ENCODE results near the gene MTCL1. TPM values are rescaled to one million over a fixed set of nuclear protein-coding genes. Genes with fewer than 3 reads are reported as not detected.

MTCL1 gene
- total and polyA plus RNA-seq, 10 of the 15 experiments (the other 5 are each of a cell fraction or from before 2014, with no cell fraction given), result 0.03 to 0.36 (median 0.13) TPM; not detected in 4

GRCh38 chr18:8706791-8707555, 1.6 kb downstream of the MTCL1 start:
- WGBS (ENCODE audit: insufficient coverage, insufficient replicate concordance, low lambda C conversion rate, missing lambda C conversion rate), result 36% methylated on average over 47 of the region's 48 CpGs
- no TSS peak for BruUV-seq (replicated peaks)
- intact Hi-C loops (cut with micrococcal nuclease; ENCODE audit: unreplicated experiment) (no loop called here), in situ Hi-C loops (cut with MboI) (loop anchor here (10.0 kb wide), 1 partner anchor 438 kb away; no protein-coding TSS in a partner anchor)
- DNase-seq (ENCODE audit: low read depth, low spot score) (no peak), FAIRE-seq (no peak), ATAC-seq (no peak)
- POLR2A ChIA-PET, result no interaction called here
- no peak for TF ChIP-seq YBX1 (IDR thresholded peaks at IDR 0.05)
- TF ChIP-seq HDAC2 (IDR thresholded peaks at IDR 0.05), result no peak
- TF ChIP-seq FOS (IDR thresholded peaks at IDR 0.05; ENCODE audit: borderline replicate concordance, extremely low read depth, insufficient read length), result no peak
- no peak for TF ChIP-seq MYB (IDR thresholded peaks at IDR 0.05; ENCODE audit: borderline replicate concordance, low read depth, low read length)
- TF ChIP-seq NFXL1 (IDR thresholded peaks at IDR 0.05; ENCODE audit: borderline replicate concordance), result no peak
- TF ChIP-seq KAT2A (conservative IDR thresholded peaks at IDR 0.05; ENCODE audit: control insufficient read depth, low read depth, low read length), result no peak
- no peak for TF ChIP-seq HDAC6 (IDR thresholded peaks at IDR 0.05; ENCODE audit: unreplicated experiment)
- no peak for TF ChIP-seq BCL3 (IDR thresholded peaks at IDR 0.05; ENCODE audit: borderline replicate concordance, insufficient read depth, low read depth, low read length, poor library complexity, severe bottlenecking)
- TF ChIP-seq TCF3 (IDR thresholded peaks at IDR 0.05; ENCODE audit: borderline replicate concordance, insufficient read depth, low read depth, low read length), result no peak
- no peak for TF ChIP-seq ZBTB4 (CRISPR knock-in tag; IDR thresholded peaks at IDR 0.05)
- no peak for TF ChIP-seq EGR1 (IDR thresholded peaks at IDR 0.05; ENCODE audit: borderline replicate concordance in 1 of 2, low read depth in 2 of 2, low read length in 2 of 2)
- TF ChIP-seq SP1 (IDR thresholded peaks at IDR 0.05; ENCODE audit: low read depth, low read length), result no peak
- no peak for TF ChIP-seq NFYA (IDR thresholded peaks at IDR 0.05; ENCODE audit: borderline replicate concordance, low read depth, low read length)
- no peak for TF ChIP-seq IKZF1 (conservative IDR thresholded peaks at IDR 0.05)
- TF ChIP-seq E2F4 (IDR thresholded peaks at IDR 0.05; ENCODE audit: low read depth, low read length), result no peak
- no peaks in the 10 kb centered on the region for H4K20me1 ChIP-seq (ENCODE audit: control insufficient read depth, insufficient read depth)
- peak overlapping the region; percentile 12; the same call in 1 of the 2 replicates for H2AFZ ChIP-seq (ENCODE audit: control insufficient read depth, low read depth, low read length)
- no peak overlapping the region for H3K9ac ChIP-seq (ENCODE audit: control insufficient read depth, insufficient read depth, low read length)
- RAD21 ChIA-PET (ENCODE audit: unreplicated experiment), result no interaction called here
- peak overlapping the region; percentile 11; the same call in 1 of the 2 replicates for H3K4me3 ChIP-seq
- H3K36me3 ChIP-seq (ENCODE audit: control insufficient read depth in 2 of 2, insufficient read depth in 2 of 2, low read length in 1 of 2), result no peaks in the 10 kb centered on the region
- SMC1A ChIA-PET (ENCODE audit: uncharacterized antibody, unreplicated experiment), result no interaction called here
- no peak overlapping the region for H3K27ac ChIP-seq (ENCODE audit: control insufficient read depth, insufficient read depth)
- H3K4me2 ChIP-seq (ENCODE audit: control insufficient read depth, insufficient read depth), result peak overlapping the region; percentile 71; the same call in 1 of the 2 replicates
- no peaks in the 10 kb centered on the region for H3K9me3 ChIP-seq (replicated peaks; ENCODE audit: control insufficient read depth, insufficient read depth, low read length)
- H3K79me2 ChIP-seq (ENCODE audit: control insufficient read depth, insufficient read depth, low read length), result no peaks in the 10 kb centered on the region
- CTCF ChIA-PET, result interaction anchor here (2.6 kb wide), 1 partner anchor 10 kb away, joined by 12 read pairs; no protein-coding TSS in a partner anchor
- H3K4me1 ChIP-seq (ENCODE audit: control insufficient read depth, insufficient read depth, low read length), result peaks cover 7% of the 10 kb centered on the region
- peaks cover 19 to 34% of the 10 kb centered on the region in 2 experiments for H3K27me3 ChIP-seq (replicated peaks in 1 of 2; ENCODE audit: control insufficient read depth in 2 of 2, insufficient read depth in 2 of 2, low read length in 1 of 2)

All from GM12878 (cell line).